SU-DHL-6 (cell line): ENCODE measurements around the gene ATP1A3.

Source experiments
- EZH2phosphoT487 ChIP-seq: fragments of 200-600 bp; sonication (generic), shearing (Covaris generic); conservative IDR thresholded peaks from 2 replicates; pipeline ENCODE4 v1.6.1; 2018; ENCODE audit warnings: mild to moderate bottlenecking, antibody characterized with exemption, low read length, moderate library complexity, mixed read lengths
- TF ChIP-seq, protein P1 (sequence below): fragments of 200-600 bp; sonication (generic); IDR thresholded peaks from one replicate; pipeline ENCODE4 v1.5.1; 2017; ENCODE audit warnings: antibody characterized with exemption, mild to moderate bottlenecking, low read length, moderate library complexity; ENCODE audit not compliant: insufficient read depth, poor library complexity, severe bottlenecking

- no peak for TF ChIP-seq EZH2phosphoT487
- TF ChIP-seq, protein P1, sequence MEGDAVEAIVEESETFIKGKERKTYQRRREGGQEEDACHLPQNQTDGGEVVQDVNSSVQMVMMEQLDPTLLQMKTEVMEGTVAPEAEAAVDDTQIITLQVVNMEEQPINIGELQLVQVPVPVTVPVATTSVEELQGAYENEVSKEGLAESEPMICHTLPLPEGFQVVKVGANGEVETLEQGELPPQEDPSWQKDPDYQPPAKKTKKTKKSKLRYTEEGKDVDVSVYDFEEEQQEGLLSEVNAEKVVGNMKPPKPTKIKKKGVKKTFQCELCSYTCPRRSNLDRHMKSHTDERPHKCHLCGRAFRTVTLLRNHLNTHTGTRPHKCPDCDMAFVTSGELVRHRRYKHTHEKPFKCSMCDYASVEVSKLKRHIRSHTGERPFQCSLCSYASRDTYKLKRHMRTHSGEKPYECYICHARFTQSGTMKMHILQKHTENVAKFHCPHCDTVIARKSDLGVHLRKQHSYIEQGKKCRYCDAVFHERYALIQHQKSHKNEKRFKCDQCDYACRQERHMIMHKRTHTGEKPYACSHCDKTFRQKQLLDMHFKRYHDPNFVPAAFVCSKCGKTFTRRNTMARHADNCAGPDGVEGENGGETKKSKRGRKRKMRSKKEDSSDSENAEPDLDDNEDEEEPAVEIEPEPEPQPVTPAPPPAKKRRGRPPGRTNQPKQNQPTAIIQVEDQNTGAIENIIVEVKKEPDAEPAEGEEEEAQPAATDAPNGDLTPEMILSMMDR = no peak
Measured at GRCh38 chr19:41926763-41927496, 67.1 kb downstream of the ATP1A3 start.
